ENCODE data around the gene AGTRAP. TPM values are rescaled to one million over a fixed set of nuclear protein-coding genes. Genes with fewer than 3 reads are reported as not detected.

The AGTRAP gene
- total and polyA plus RNA-seq, 9 of the 15 experiments (the other 6 are each of a cell fraction or from before 2014, with no cell fraction given): 26.8 to 105 (median 57.5) TPM

DNA sequence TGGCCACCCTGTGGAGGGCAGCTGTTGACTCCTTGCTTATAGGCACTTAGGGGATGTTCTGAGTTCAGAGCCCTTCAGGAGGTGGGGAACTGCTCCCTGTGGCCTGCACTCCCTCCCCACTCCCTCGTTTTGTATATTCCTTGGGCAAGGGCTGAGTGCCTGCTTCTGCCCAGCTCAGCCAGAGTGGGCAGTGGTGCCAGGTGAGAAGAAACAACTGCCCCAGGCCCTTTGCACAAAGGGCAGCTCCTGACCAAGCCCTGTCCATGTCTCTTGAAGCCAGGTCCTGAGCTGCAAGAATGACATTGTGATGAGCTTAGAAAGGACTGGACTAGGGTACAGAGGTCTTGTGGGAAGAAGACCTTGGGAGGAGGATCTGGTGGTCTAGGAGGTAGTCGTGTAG, 2.2 kb downstream of the AGTRAP start:
- Histone ChIP-seq H3K79me2 (ENCODE audit: control insufficient read depth, insufficient read depth, low read length) (peaks cover 53% of the 10 kb centered on the region), H4K20me1 (replicated peaks; ENCODE audit: control insufficient read depth, insufficient read depth, low read length) (no peaks in the 10 kb centered on the region), H3K9me1 (ENCODE audit: control insufficient read depth, insufficient read depth, low read length) (peaks cover 7% of the 10 kb centered on the region), H3K4me3 (no peak overlapping the region), H3K27me3 (ENCODE audit: control insufficient read depth in 2 of 2, insufficient read depth in 2 of 2, low read length in 2 of 2) (no peaks in the 10 kb centered on the region), H3K36me3 (ENCODE audit: control insufficient read depth, insufficient read depth, low read length) (peaks cover 7% of the 10 kb centered on the region; the same call in 2 of the 3 replicates), H3K9ac (ENCODE audit: insufficient read depth in 1 of 2, low read depth in 2 of 2, low read length in 2 of 2) (peak overlapping the region; percentile 64 to 87; a peak in 1 of 4 replicates), H3K4me2 (ENCODE audit: insufficient read depth, low read length) (peak overlapping the region; percentile 99; the same call in 1 of the 2 replicates), H3K4me1 (replicated peaks in 1 of 2; ENCODE audit: control insufficient read depth in 2 of 2, insufficient read depth in 2 of 2, low read length in 2 of 2) (peaks cover 50 to 59% of the 10 kb centered on the region in 2 experiments), H3K27ac (ENCODE audit: extremely low read depth, low read depth, low read length) (peak overlapping the region; percentile 91), H3K9me3 (replicated peaks; ENCODE audit: control insufficient read depth, insufficient read depth, low read depth, low read length) (no peaks in the 10 kb centered on the region), H2AFZ (ENCODE audit: low read depth, low read length) (no peak overlapping the region)
- TF ChIP-seq EZH2 (IDR thresholded peaks at IDR 0.05; ENCODE audit: borderline replicate concordance, low read depth, low read length): no peak
- TF ChIP-seq, protein P1, sequence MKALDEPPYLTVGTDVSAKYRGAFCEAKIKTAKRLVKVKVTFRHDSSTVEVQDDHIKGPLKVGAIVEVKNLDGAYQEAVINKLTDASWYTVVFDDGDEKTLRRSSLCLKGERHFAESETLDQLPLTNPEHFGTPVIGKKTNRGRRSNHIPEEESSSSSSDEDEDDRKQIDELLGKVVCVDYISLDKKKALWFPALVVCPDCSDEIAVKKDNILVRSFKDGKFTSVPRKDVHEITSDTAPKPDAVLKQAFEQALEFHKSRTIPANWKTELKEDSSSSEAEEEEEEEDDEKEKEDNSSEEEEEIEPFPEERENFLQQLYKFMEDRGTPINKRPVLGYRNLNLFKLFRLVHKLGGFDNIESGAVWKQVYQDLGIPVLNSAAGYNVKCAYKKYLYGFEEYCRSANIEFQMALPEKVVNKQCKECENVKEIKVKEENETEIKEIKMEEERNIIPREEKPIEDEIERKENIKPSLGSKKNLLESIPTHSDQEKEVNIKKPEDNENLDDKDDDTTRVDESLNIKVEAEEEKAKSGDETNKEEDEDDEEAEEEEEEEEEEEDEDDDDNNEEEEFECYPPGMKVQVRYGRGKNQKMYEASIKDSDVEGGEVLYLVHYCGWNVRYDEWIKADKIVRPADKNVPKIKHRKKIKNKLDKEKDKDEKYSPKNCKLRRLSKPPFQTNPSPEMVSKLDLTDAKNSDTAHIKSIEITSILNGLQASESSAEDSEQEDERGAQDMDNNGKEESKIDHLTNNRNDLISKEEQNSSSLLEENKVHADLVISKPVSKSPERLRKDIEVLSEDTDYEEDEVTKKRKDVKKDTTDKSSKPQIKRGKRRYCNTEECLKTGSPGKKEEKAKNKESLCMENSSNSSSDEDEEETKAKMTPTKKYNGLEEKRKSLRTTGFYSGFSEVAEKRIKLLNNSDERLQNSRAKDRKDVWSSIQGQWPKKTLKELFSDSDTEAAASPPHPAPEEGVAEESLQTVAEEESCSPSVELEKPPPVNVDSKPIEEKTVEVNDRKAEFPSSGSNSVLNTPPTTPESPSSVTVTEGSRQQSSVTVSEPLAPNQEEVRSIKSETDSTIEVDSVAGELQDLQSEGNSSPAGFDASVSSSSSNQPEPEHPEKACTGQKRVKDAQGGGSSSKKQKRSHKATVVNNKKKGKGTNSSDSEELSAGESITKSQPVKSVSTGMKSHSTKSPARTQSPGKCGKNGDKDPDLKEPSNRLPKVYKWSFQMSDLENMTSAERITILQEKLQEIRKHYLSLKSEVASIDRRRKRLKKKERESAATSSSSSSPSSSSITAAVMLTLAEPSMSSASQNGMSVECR (CRISPR knock-in tag; IDR thresholded peaks at IDR 0.05): peak; percentile 46; the same call in 1 of the 2 replicates
- in situ Hi-C loops (cut with MboI) (no loop called here), intact Hi-C loops (cut with micrococcal nuclease) (loop anchor here (5.0 kb wide), 1 partner anchor 59 kb away; no protein-coding TSS in a partner anchor)
- POLR2A ChIA-PET: interaction anchor here (0.5 to 1.9 kb wide), 7 partner anchors 15 to 312 kb away, joined by 3 to 7 read pairs (median 3); no protein-coding TSS in a partner anchor
- no TSS peak for BruUV-seq (replicated peaks)
- WGBS (ENCODE audit: insufficient coverage, low coverage, missing lambda C conversion rate): 28% methylated on average over 2 of the region's 2 CpGs
- ATAC-seq (no peak), FAIRE-seq (no peak), DNase-seq (ENCODE audit: extremely low read depth in 1 of 4, low spot score in 3 of 4) (no peak)
- CTCF ChIA-PET (ENCODE audit: low intra/inter-chr PET ratio): no interaction called here
